ENCODE measurements around the gene ELFN2.

ELFN2 gene

GRCh38 chr22:37432708-37433054, 5.4 kb upstream of the ELFN2 start:
- in situ Hi-C loops (cut with HindIII; ENCODE audit: low pct_ligation_motif_present, low sequenced_read_pairs): no loop called here
- Histone ChIP-seq H3K27me3 (replicated peaks) (no peaks in the 10 kb centered on the region), H3K27ac (peak overlapping the region; percentile 53), H3K36me3 (replicated peaks) (no peaks in the 10 kb centered on the region), H3K4me3 (ENCODE audit: low read depth, low read length) (no peak overlapping the region)
- no peak for DNase-seq
- no peak for TF ChIP-seq CTCF (IDR thresholded peaks at IDR 0.05; ENCODE audit: low read depth, low read length, missing control alignments)

DNA sequence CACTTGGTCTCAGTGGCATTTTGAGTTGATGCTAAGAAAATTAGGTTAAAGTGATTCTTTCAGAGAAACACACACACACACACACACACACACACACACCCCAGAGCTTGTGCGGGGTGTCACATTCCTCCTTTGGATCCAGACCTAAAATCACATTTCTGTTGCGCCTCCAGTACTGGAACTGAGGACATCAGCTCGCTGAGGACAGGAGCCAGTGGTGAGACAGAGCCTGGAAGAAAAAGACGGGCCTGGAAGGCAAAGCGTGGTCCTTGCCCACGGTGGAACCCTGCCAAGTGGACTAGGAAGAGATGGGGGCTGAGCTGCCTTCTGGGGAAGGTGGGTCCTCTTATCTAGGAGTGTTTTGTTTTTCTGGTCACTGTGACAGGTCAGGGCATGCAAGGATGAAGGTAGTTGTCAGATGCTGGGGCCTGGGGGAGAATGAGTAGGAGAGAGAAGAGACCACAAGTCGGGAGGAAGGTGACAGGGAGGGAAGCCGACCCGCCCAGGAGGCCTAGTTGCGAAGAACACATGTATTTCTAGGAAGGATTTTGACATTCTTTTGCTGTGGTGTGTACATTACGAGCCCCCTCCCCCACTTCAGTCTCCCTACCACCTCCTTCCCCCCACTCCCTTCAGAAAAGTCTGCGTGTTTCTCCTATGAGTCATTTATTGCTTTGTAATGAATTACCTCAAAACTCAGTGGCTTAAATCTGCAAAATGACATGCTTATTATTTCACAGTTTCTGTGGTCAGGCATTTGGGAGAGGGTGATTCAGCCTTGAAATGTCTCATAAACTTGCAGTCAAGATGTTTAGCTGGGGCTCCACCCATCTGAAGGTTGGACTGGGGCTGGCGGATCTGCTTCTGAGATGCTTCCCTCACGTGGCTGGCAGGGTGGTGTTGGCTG, 4.8 kb upstream of the ELFN2 start:
- peak overlapping the region; percentile 54 for H3K27ac ChIP-seq
- no peaks in the 10 kb centered on the region for H3K27me3 ChIP-seq (replicated peaks)
- no peaks in the 10 kb centered on the region for H3K36me3 ChIP-seq (replicated peaks)
- no peak for TF ChIP-seq CTCF (IDR thresholded peaks at IDR 0.05; ENCODE audit: low read depth, low read length, missing control alignments)
- DNase-seq: peak; percentile 97
- in situ Hi-C loops (cut with HindIII; ENCODE audit: low pct_ligation_motif_present, low sequenced_read_pairs): no loop called here
- no peak overlapping the region for H3K4me3 ChIP-seq (ENCODE audit: low read depth, low read length)

GRCh38 chr22:37431366-37431765, 4.1 kb upstream of the ELFN2 start:
- no peaks in the 10 kb centered on the region for H3K27me3 ChIP-seq (replicated peaks)
- no peak for TF ChIP-seq CTCF (IDR thresholded peaks at IDR 0.05; ENCODE audit: low read depth, low read length, missing control alignments)
- no peaks in the 10 kb centered on the region for H3K36me3 ChIP-seq (replicated peaks)
- H3K27ac ChIP-seq: peak overlapping the region; percentile 54
- in situ Hi-C loops (cut with HindIII; ENCODE audit: low pct_ligation_motif_present, low sequenced_read_pairs): no loop called here
- DNase-seq: no peak
- no peak overlapping the region for H3K4me3 ChIP-seq (ENCODE audit: low read depth, low read length)

- Histone ChIP-seq H3K27me3 (replicated peaks) (peaks cover 4% of the 10 kb centered on the region), H3K4me3 (ENCODE audit: low read depth, low read length) (no peak overlapping the region), H3K27ac (no peak overlapping the region), H3K36me3 (replicated peaks) (no peaks in the 10 kb centered on the region)
- in situ Hi-C loops (cut with HindIII; ENCODE audit: low pct_ligation_motif_present, low sequenced_read_pairs): no loop called here
- no peak for DNase-seq
- no peak for TF ChIP-seq CTCF (IDR thresholded peaks at IDR 0.05; ENCODE audit: low read depth, low read length, missing control alignments)
These were observed 3.7 kb upstream of the ELFN2 start for GRCh38 chr22:37430941-37431340.

DNA sequence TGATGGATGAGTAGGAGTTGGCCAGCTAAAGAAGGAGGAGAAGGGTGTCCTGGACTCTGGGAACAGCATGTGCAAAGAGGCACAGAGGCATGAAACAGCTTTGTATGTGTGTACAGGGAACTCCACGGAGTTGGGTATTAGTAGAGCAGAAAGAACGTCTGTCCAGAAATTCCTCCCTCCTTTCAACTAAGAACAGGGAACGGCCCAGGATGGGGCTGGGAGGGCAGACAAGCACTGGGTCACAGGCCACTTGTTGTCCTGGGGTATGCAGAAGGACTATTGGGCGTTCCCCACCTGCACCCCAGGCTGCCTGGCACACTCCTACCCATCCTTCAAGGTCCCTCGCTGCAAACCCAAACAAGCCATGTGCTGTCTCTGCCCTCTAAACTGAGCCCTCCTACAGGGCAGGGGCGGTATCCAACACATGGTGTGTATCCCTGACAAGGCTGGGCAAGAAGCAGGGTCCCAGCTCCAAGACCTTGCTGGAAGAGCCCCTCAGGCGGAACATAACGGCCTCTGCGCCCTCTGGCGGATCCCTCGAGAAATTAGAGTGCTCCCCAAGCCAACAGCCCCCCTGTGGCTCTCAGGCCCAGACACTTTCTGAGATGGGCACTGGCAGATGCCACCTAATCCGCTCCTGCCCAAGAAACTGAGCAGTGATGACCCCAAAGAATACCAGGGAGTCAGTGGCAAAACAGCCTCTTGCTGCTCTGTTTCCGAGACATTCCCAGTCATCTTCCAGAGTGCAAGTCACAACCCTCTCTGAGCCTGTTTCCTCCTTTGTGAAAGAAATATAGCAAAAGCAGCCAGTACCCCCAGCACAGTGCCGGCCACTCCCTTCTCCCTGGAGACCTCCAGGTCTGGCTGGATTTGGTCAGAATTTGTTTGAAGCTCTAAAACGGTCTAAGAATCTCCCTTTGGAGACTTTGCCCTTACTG, 1.6 kb upstream of the ELFN2 start:
- Histone ChIP-seq H3K27me3 (replicated peaks) (peaks cover 4% of the 10 kb centered on the region), H3K4me3 (ENCODE audit: low read depth, low read length) (no peak overlapping the region), H3K27ac (no peak overlapping the region), H3K36me3 (replicated peaks) (no peaks in the 10 kb centered on the region)
- in situ Hi-C loops (cut with HindIII; ENCODE audit: low pct_ligation_motif_present, low sequenced_read_pairs): no loop called here
- peak; percentile 89 for TF ChIP-seq CTCF (IDR thresholded peaks at IDR 0.05; ENCODE audit: low read depth, low read length, missing control alignments)
- no peak for DNase-seq

Data from brain microvascular endothelial cell (primary cell).